ENCODE results near the gene MTOR. TPM values are rescaled to one million over a fixed set of nuclear protein-coding genes. Genes with fewer than 3 reads are reported as not detected.

MTOR gene
- total and polyA plus RNA-seq, 2 donors (not counting 3 experiments of a cell fraction or from before 2014, with no cell fraction given), result 33.5 to 50.4 TPM

GRCh38 chr1:11194407-11195176, 67.8 kb downstream of the MTOR start:
- no peak for DNase-seq (ENCODE audit: low read depth, low spot score)
- H3K36me3 ChIP-seq (ENCODE audit: control insufficient read depth in 2 of 2, extremely low read depth in 1 of 2, insufficient read depth in 2 of 2, low read length in 2 of 2), result peaks cover 19 to 27% of the 10 kb centered on the region in 2 experiments
- CTCF ChIA-PET, result no interaction called here
- H3K9me1 ChIP-seq (replicated peaks; ENCODE audit: control insufficient read depth, extremely low read depth, insufficient read depth, low read length), result no peaks in the 10 kb centered on the region
- FAIRE-seq, result no peak
- BruUV-seq (replicated peaks), result no TSS peak
- H2AFZ ChIP-seq (ENCODE audit: low read depth, low read length), result no peak overlapping the region
- H4K20me1 ChIP-seq (replicated peaks; ENCODE audit: control insufficient read depth, extremely low read depth, insufficient read depth, low read length), result no peaks in the 10 kb centered on the region
- H3K4me3 ChIP-seq (replicated peaks in 1 of 3; ENCODE audit: insufficient read depth in 1 of 3, low read depth in 1 of 3, low read length in 3 of 3), result no peak overlapping the region
- no peak overlapping the region for H3K4me2 ChIP-seq (ENCODE audit: insufficient read depth, low read length)
- H3K4me1 ChIP-seq (ENCODE audit: control insufficient read depth, extremely low read depth, insufficient read depth, low read length), result peaks cover 4% of the 10 kb centered on the region
- dilution Hi-C loops (cut with MboI; ENCODE audit: extremely low pct_ligation_motif_present, low sequenced_read_pairs), result no loop called here
- H3K27ac ChIP-seq (ENCODE audit: insufficient read depth, low read depth, low read length), result no peak overlapping the region
- TF ChIP-seq MYC (IDR thresholded peaks at IDR 0.05; ENCODE audit: low read depth, low read length) (no peak), FOS (IDR thresholded peaks at IDR 0.05; ENCODE audit: borderline replicate concordance, insufficient read depth, low read length) (no peak), JUN (IDR thresholded peaks at IDR 0.05; ENCODE audit: borderline replicate concordance, insufficient read depth, insufficient read length, low read depth) (no peak), MAX (IDR thresholded peaks at IDR 0.05; ENCODE audit: insufficient read depth, insufficient read length) (no peak), POLR2A (IDR thresholded peaks at IDR 0.05; ENCODE audit: low read depth, low read length) (no peak), GATA2 (IDR thresholded peaks at IDR 0.05; ENCODE audit: insufficient read depth, insufficient read length, low read depth, low read length) (no peak)
- H3K79me2 ChIP-seq (ENCODE audit: control insufficient read depth, insufficient read depth, low read length), result no peaks in the 10 kb centered on the region
- POLR2A ChIA-PET, result no interaction called here
- no peaks in the 10 kb centered on the region for H3K9me3 ChIP-seq (replicated peaks; ENCODE audit: control insufficient read depth, insufficient read depth, low read length)
- no peaks in the 10 kb centered on the region for H3K27me3 ChIP-seq (ENCODE audit: control insufficient read depth in 2 of 2, insufficient read depth in 2 of 2, low read length in 2 of 2)
- intact Hi-C loops (cut with micrococcal nuclease), result no loop called here
- no peak overlapping the region for H3K9ac ChIP-seq (replicated peaks; ENCODE audit: extremely low read depth, insufficient read depth, low read length)

GRCh38 chr1:11193376-11193775, 69.0 kb downstream of the MTOR start:
- DNase-seq (ENCODE audit: low read depth, low spot score), result no peak
- no peaks in the 10 kb centered on the region for H4K20me1 ChIP-seq (replicated peaks; ENCODE audit: control insufficient read depth, extremely low read depth, insufficient read depth, low read length)
- no peak overlapping the region for H3K4me3 ChIP-seq (replicated peaks in 1 of 3; ENCODE audit: insufficient read depth in 1 of 3, low read depth in 1 of 3, low read length in 3 of 3)
- H3K9me3 ChIP-seq (replicated peaks; ENCODE audit: control insufficient read depth, insufficient read depth, low read length), result no peaks in the 10 kb centered on the region
- ChIA-PET POLR2A (no interaction called here), CTCF (no interaction called here)
- H3K4me1 ChIP-seq (ENCODE audit: control insufficient read depth, extremely low read depth, insufficient read depth, low read length), result peaks cover 4% of the 10 kb centered on the region
- no peaks in the 10 kb centered on the region for H3K9me1 ChIP-seq (replicated peaks; ENCODE audit: control insufficient read depth, extremely low read depth, insufficient read depth, low read length)
- FAIRE-seq, result no peak
- no peak overlapping the region for H3K4me2 ChIP-seq (ENCODE audit: insufficient read depth, low read length)
- no peak overlapping the region for H2AFZ ChIP-seq (ENCODE audit: low read depth, low read length)
- H3K9ac ChIP-seq (replicated peaks; ENCODE audit: extremely low read depth, insufficient read depth, low read length), result no peak overlapping the region
- dilution Hi-C loops (cut with MboI; ENCODE audit: extremely low pct_ligation_motif_present, low sequenced_read_pairs) (no loop called here), intact Hi-C loops (cut with micrococcal nuclease) (no loop called here)
- no peaks in the 10 kb centered on the region for H3K79me2 ChIP-seq (ENCODE audit: control insufficient read depth, insufficient read depth, low read length)
- TF ChIP-seq MAX (IDR thresholded peaks at IDR 0.05; ENCODE audit: insufficient read depth, insufficient read length) (no peak), MYC (IDR thresholded peaks at IDR 0.05; ENCODE audit: low read depth, low read length) (no peak), FOS (IDR thresholded peaks at IDR 0.05; ENCODE audit: borderline replicate concordance, insufficient read depth, low read length) (no peak), JUN (IDR thresholded peaks at IDR 0.05; ENCODE audit: borderline replicate concordance, insufficient read depth, insufficient read length, low read depth) (no peak), CTCF (IDR thresholded peaks at IDR 0.05; ENCODE audit: extremely low read depth in 1 of 2, insufficient read depth in 1 of 2, low read depth in 1 of 2, low read length in 2 of 2) (no peak), POLR2AphosphoS5 (IDR thresholded peaks at IDR 0.05; ENCODE audit: insufficient read depth, low read depth, low read length) (no peak), EZH2 (IDR thresholded peaks at IDR 0.05; ENCODE audit: borderline replicate concordance, low read depth, low read length, severe bottlenecking) (no peak), POLR2A (IDR thresholded peaks at IDR 0.05; ENCODE audit: low read depth, low read length) (no peak), GATA2 (IDR thresholded peaks at IDR 0.05; ENCODE audit: insufficient read depth, insufficient read length, low read depth, low read length) (no peak)
- peaks cover 15 to 23% of the 10 kb centered on the region in 2 experiments for H3K36me3 ChIP-seq (ENCODE audit: control insufficient read depth in 2 of 2, extremely low read depth in 1 of 2, insufficient read depth in 2 of 2, low read length in 2 of 2)
- no peaks in the 10 kb centered on the region for H3K27me3 ChIP-seq (ENCODE audit: control insufficient read depth in 2 of 2, insufficient read depth in 2 of 2, low read length in 2 of 2)
- H3K27ac ChIP-seq (ENCODE audit: insufficient read depth, low read depth, low read length), result no peak overlapping the region
- no TSS peak for BruUV-seq (replicated peaks)

All from endothelial cell of umbilical vein (primary cell).